GM04504 (cell line): ENCODE results near the gene CLEC4A.
"Not testable (repeated sequence)": the region's sequence is repeated elsewhere in the genome, so short reads cannot be mapped to it uniquely, and the experiment has no call there.

Experiments
- DNase-seq: peaks from one replicate; pipeline ENCODE4 v3.0.0-alpha.2; 2012; ENCODE audit warnings: low read depth

CLEC4A gene

GRCh38 chr12:8134398-8134930, 11.0 kb downstream of the CLEC4A start:
- not testable (repeated sequence) for DNase-seq

- not testable (repeated sequence) for DNase-seq
These were observed 18.2 kb downstream of the CLEC4A start for GRCh38 chr12:8141647-8142046.

DNA sequence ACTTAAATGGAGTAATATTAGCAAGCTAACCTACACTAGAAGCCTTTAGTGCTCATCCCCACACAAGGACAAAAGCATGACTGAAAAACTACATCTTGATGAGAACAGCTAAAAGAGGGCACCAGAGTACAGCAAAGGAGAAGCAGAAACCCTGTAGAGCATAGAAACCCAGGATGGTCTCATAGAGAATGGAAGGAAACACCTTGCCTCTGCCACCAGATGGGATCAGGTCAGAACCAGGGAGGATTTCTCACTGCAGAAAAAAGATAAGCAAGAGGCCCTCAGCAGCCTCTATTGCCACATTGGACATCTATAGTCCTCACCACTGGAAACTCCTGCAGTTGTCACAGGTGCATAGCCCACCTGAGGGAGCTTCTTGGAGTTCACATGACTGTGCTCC, 19.8 kb downstream of the CLEC4A start:
- DNase-seq, result no peak

DNA sequence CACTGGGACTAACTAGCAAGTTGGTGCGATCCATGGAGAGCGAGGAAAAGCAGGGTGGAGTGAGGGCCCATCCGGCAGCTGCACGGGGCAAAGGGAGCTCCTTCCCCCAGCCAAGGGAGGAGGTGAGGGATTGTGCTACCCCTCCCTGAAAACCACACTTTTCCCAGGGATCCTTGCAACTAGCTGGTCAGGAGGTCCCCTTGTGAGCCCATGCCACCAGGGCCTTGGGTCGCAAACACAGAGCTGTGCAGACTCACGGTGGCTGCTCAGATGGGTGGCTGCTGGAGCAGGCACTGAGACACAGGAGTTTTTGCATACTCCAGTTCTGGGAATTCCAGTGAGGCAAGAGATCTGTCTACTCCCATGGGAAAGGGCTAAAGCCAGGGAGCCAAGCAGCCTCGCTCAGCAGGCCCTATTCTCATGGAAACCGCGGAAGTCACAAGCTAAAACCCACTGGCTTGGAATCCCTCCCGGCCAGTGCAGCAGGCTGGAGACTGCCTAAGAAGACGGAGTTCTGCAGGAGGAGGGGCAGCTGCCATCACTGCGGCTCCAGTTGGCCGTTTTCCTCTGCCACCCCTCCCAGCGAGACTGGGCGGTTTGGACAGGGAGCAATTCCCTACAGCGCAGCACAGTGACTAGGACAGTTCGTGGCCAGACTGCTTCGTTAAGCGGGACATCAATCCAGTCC, 22.5 kb downstream of the CLEC4A start:
- DNase-seq, result peak; percentile 88

DNA sequence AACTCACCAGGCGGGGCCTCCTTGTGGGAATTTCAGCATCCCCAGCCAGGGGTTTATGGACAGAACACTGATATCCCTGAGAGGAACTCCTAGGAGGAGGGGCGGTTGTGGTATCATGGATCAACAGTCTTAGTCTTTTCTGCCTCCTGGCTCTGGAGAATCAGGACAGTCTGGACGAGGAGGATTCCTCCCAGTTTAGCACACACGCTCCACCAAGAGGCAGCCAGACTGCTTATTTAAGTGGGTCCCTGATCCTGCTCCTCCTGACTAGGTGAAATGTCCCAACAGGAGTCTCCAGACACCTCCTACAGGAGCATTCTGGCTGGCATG, 23.0 kb downstream of the CLEC4A start:
- peak; percentile 17 for DNase-seq

DNA sequence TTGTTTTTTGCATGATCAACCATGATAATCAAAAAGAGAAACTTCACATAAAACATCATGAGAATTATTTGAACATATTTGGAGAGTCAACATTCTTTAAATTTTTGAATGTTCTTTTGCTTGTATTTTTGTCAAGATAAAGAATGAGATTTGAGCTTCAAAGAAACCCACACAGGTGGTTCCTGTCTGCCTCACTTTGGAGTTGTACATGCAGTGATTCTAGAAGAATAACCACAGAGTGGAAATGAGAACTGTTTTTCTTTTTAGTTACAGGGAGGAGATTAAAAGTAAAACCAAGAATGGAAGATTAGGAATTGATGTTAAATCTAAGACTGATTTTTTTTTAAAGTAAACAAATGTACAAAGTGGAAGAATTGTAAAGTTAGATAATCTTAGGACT, 31.1 kb downstream of the CLEC4A start:
- no peak for DNase-seq

- no peak for DNase-seq
These were observed 33.0 kb downstream of the CLEC4A start for GRCh38 chr12:8156416-8156815.

GRCh38 chr12:8156845-8157244, 33.4 kb downstream of the CLEC4A start, which contains the start of gene ZNF705A:
TSS of gene ZNF705A (plus strand) at chr12:8157015. CDS start at chr12:8172626, 15,611 bp downstream.
- no peak for DNase-seq

GRCh38 chr12:8157484-8158198, 34.2 kb downstream of the CLEC4A start:
- DNase-seq, result no peak

DNA sequence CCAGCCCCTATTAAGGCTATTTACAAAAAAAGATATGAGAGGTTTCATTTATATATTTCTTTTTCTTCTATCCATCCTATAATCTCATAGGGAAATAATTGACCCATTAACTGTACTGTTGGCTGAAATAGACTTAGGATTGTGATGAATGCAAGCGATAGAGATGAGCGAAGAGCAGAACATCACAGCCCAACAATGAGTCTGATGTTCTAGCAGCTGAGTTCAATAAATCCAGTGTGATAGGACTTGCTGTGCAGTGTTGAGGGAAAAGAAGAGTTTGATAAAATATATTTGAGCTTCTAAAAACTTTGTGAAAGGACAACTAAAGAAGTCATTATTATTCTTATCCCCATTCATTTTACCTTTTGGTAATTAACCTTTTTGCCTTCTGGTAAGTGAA, 49.5 kb downstream of the CLEC4A start:
- DNase-seq, result not testable (repeated sequence)

DNA sequence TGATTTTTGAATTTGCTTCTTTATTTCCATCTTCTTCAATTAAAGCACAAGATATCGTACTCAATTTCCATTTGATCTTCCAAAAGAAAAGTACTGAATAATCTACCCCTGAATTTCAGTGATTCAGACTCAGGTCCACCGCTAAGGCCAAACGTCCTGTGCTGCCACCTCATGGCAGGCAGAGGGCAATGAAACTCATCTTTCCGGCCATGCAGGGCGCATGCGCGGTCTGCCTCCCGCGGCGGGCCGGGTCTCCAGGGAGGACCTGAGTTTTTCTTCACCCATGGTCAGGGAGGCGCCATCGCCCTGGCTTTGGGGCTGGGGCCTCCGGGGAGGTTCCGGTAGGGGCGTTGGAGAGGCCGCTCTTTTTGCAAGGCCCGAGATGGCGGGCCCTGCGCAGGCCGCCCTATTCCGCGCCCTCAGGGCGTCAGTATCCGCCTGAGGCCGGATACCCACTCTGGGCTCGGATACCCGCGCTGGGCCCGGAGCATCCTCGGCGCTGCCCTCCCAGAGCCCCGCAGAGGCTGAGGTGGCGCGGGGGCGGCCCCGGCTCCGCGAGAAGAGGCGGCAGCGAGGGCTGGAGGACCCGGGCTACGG, 56.7 kb downstream of the CLEC4A start:
- DNase-seq, result peak; percentile 24

- DNase-seq, result not testable (repeated sequence)
These were observed 57.9 kb downstream of the CLEC4A start for GRCh38 chr12:8181271-8181670.

GRCh38 chr12:8182923-8183322, 59.5 kb downstream of the CLEC4A start:
- not testable (repeated sequence) for DNase-seq

DNA sequence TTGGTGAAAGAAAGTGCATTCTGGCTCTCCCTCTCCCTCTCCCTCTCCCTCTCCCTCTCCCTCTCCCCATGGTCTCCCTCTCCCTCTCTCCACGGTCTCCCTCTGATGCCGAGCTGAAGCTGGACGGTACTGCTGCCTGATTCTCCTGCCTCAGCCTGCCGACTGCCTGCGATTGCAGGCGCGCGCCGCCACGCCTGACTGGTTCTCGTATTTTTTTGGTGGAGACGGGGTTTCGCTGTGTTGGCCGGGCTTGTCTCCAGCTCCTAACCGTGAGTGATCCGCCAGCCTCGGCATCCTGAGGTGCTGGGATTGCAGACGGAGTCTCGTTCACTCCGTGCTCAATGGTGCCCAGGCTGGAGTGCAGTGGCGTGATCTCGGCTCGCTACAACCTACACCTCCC, 59.9 kb downstream of the CLEC4A start:
- not testable (repeated sequence) for DNase-seq

DNA sequence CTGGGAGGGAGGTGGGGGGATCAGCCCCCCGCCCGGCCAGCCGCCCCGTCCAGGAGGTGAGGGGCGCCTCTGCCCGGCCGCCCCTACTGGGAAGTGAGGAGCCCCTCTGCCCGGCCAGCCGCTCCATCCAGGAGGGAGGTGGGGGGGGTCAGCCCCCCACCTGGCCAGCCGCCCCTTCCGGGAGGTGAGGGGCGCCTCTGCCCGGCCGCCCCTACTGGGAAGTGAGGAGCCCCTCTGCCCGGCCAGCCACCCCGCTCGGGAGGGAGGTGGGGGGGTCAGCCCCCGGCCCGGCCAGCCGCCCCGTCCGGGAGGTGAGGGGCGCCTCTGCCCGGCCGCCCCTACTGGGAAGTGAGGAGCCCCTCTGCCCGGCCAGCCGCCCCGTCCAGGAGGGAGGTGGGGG, 60.8 kb downstream of the CLEC4A start:
- not testable (repeated sequence) for DNase-seq

DNA sequence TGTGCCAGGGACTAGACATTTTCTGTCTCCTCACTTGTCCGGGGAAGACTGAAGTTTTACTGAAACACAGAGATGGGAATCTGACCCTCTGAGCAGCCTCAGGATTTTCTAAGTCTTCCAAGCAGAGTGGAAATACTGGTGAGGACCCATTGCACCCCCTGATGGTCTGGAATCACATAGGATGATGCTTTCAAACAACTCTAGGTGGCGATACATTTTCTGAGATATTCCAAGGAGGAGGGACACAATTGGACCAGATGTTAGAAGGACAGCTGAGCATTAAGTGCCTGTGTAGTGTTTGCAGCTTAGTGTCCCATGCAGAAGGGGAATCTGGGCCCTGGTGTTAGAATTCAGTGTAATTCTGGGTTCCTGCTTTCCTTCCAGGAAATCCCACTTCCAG, 64.7 kb downstream of the CLEC4A start:
- not testable (repeated sequence) for DNase-seq
